Central memory CD8-positive, alpha-beta T cell (primary cell): ENCODE measurements around the gene OR10C1.

ENCODE experiments used
- ATAC-seq: fragments of 150-1000 bp; cut with Tn5 transposase; replicated peaks from 2 replicates; pipeline ENCODE4 v1.10.0; 2022; ENCODE audit warnings: mild to moderate bottlenecking, moderate FRiP score, moderate number of reproducible peaks; ENCODE audit not compliant: poor library complexity, severe bottlenecking; ENCODE audit errors: extremely low read depth
- DNase-seq, 2 donors: peaks; one replicate each; pipeline ENCODE4 v3.0.0; 2021; ENCODE audit warnings: low spot score in 2 of 2
- H3K27ac Mint-ChIP-seq: one replicate; pipeline ENCODE4 v1.8.0; 2022; ENCODE audit warnings: low read depth, mild to moderate bottlenecking, moderate library complexity, mixed read lengths
- H3K27me3 Mint-ChIP-seq: one replicate; pipeline ENCODE4 v1.8.0; 2022; ENCODE audit warnings: mixed read lengths
- H3K36me3 Mint-ChIP-seq: one replicate; pipeline ENCODE4 v1.8.0; 2022; ENCODE audit warnings: mild to moderate bottlenecking, moderate library complexity, mixed read lengths; ENCODE audit not compliant: insufficient read depth
- H3K4me1 Mint-ChIP-seq: one replicate; pipeline ENCODE4 v1.8.0; 2022; ENCODE audit warnings: mixed read lengths
- H3K4me3 Mint-ChIP-seq: one replicate; pipeline ENCODE4 v1.8.0; 2022; ENCODE audit warnings: mild to moderate bottlenecking, moderate library complexity, mixed read lengths
- H3K9me3 Mint-ChIP-seq: one replicate; pipeline ENCODE4 v1.8.0; 2022; ENCODE audit warnings: mixed read lengths

Gene OR10C1

DNA sequence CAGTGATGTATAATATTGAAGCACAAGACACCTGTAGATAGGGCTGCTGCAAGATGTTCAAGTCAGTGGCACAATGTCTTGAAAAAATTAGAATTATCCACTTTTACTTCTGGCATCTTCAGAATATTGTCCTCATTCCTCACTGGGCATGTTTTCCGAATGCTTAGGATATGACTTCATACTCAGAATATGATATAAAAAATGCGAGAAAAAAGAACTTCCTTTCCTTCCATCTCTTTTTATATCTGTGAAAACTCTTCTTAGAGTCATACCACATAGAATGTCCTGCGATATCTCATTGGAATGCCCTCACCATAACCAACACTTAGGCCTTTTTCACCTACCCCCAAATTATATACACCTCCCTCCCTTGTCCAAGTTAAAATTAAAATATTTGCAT, 44.1 kb downstream of the OR10C1 start:
- no peaks in the 10 kb centered on the region for H3K36me3 Mint-ChIP-seq
- H3K27ac Mint-ChIP-seq: no peak overlapping the region

DNA sequence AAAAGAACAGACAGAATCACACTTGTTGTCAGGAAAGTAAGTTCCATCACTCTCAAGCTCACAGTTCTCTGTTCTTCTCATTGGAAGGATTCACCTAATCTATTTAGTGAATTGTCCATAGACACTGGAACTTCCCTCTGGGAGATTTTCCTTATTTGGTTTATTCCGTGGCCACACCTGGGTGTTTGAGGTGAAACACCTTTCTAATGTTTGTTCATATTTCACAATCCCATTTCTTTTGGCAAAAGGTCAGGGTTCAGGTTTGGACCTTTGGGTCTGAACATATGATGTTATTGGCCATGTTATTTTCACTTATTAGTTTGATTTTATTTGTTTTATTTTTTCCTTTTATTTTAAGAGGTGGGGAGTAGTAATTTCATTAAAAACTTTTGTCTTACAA, 44.6 kb downstream of the OR10C1 start:
- Mint-ChIP-seq H3K27me3 (peaks cover 52% of the 10 kb centered on the region), H3K36me3 (no peaks in the 10 kb centered on the region), H3K27ac (no peak overlapping the region), H3K9me3 (no peaks in the 10 kb centered on the region), H3K4me3 (no peak overlapping the region), H3K4me1 (no peaks in the 10 kb centered on the region)
- DNase-seq (no peak), ATAC-seq (no peak)

More for the DNA sequence above, 44.1 kb downstream of the OR10C1 start:
- no peaks in the 10 kb centered on the region for H3K9me3 Mint-ChIP-seq
- DNase-seq (no peak), ATAC-seq (no peak)
- peaks cover 52% of the 10 kb centered on the region for H3K27me3 Mint-ChIP-seq
- no peak overlapping the region for H3K4me3 Mint-ChIP-seq
- H3K4me1 Mint-ChIP-seq: no peaks in the 10 kb centered on the region

- no peaks in the 10 kb centered on the region for H3K9me3 Mint-ChIP-seq
- H3K4me3 Mint-ChIP-seq: no peak overlapping the region
- H3K36me3 Mint-ChIP-seq: no peaks in the 10 kb centered on the region
- H3K27me3 Mint-ChIP-seq: peaks cover 55% of the 10 kb centered on the region
- no peaks in the 10 kb centered on the region for H3K4me1 Mint-ChIP-seq
- DNase-seq (no peak), ATAC-seq (no peak)
- H3K27ac Mint-ChIP-seq: no peak overlapping the region
Measured at GRCh38 chr6:29486577-29486976, 47.5 kb downstream of the OR10C1 start.

DNA sequence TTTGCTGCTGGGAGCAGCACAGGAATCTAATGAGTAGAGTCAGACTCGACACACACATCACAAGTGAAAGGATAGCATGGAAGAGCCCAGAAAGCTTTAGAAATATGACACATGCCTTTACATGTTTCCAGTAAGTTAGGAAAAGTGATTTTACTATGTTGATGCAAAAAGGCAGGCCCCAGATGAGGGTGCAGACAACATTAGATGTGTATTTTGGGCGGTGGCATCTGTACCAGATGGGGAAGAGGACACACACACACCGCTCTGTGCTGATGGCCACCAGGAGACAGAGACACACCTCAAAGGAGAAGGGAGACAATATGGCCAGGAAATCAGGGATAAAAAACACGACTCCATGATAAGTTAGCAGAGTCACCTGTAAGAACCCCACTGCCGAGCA, 48.0 kb downstream of the OR10C1 start:
- H3K27ac Mint-ChIP-seq: no peak overlapping the region
- H3K4me3 Mint-ChIP-seq: no peak overlapping the region
- no peak for ATAC-seq
- H3K27me3 Mint-ChIP-seq: peaks cover 54% of the 10 kb centered on the region
- H3K36me3 Mint-ChIP-seq: no peaks in the 10 kb centered on the region
- DNase-seq: no peak
- H3K9me3 Mint-ChIP-seq: no peaks in the 10 kb centered on the region
- H3K4me1 Mint-ChIP-seq: no peaks in the 10 kb centered on the region

DNA sequence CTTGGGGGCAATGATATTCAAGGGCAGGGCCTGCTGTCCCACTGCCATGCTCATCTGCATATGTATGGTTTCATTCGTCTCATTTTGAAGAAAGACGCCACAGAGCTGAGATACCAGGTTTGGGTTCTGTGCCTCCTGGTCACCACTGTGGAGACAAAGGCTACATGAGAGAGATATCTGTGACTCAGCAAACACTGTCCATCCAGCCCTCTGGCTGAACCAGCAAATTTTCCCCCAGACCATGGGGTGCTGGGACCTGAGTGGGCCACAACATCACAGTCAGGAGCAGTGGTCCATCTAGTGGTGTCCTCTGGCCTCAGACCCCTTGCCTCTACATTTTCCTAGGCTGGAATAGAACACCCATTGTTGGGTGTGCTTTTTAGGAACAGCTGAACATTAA, 48.6 kb downstream of the OR10C1 start, which contains the start of gene MAS1L:
Gene MAS1L (minus strand): TSS at position 297 of the 400 bp plus-strand sequence. CDS start 54 bp downstream, at position 243.
- Mint-ChIP-seq H3K4me3 (no peak within 1 kb of the TSS), H3K36me3 (no peaks in the 10 kb centered on the region), H3K4me1 (no peaks in the 10 kb centered on the region), H3K27me3 (peaks cover 52% of the 10 kb centered on the region), H3K27ac (no peak within 1 kb of the TSS), H3K9me3 (no peaks in the 10 kb centered on the region)
- DNase-seq (no peak), ATAC-seq (no peak)

GRCh38 chr6:29488874-29489273, 49.8 kb downstream of the OR10C1 start:
- no peak overlapping the region for H3K27ac Mint-ChIP-seq

GRCh38 chr6:29489286-29489685, 50.2 kb downstream of the OR10C1 start:
- peaks cover 54% of the 10 kb centered on the region for H3K27me3 Mint-ChIP-seq
- H3K27ac Mint-ChIP-seq: no peak overlapping the region
- ATAC-seq (no peak), DNase-seq (no peak)
- H3K4me3 Mint-ChIP-seq: no peak overlapping the region
- no peaks in the 10 kb centered on the region for H3K4me1 Mint-ChIP-seq
- H3K9me3 Mint-ChIP-seq: no peaks in the 10 kb centered on the region
- no peaks in the 10 kb centered on the region for H3K36me3 Mint-ChIP-seq

More at GRCh38 chr6:29488874-29489273, 49.8 kb downstream of the OR10C1 start:
- H3K9me3 Mint-ChIP-seq: no peaks in the 10 kb centered on the region
- H3K4me3 Mint-ChIP-seq: no peak overlapping the region
- H3K4me1 Mint-ChIP-seq: no peaks in the 10 kb centered on the region
- DNase-seq: no peak
- no peaks in the 10 kb centered on the region for H3K36me3 Mint-ChIP-seq
- ATAC-seq: no peak
- H3K27me3 Mint-ChIP-seq: peaks cover 52% of the 10 kb centered on the region

GRCh38 chr6:29490055-29490454, 50.9 kb downstream of the OR10C1 start:
- H3K4me3 Mint-ChIP-seq: no peak overlapping the region
- DNase-seq (no peak), ATAC-seq (no peak)
- H3K36me3 Mint-ChIP-seq: no peaks in the 10 kb centered on the region
- H3K9me3 Mint-ChIP-seq: no peaks in the 10 kb centered on the region
- H3K27ac Mint-ChIP-seq: no peak overlapping the region
- no peaks in the 10 kb centered on the region for H3K4me1 Mint-ChIP-seq
- peaks cover 60% of the 10 kb centered on the region for H3K27me3 Mint-ChIP-seq

GRCh38 chr6:29490552-29490951, 51.4 kb downstream of the OR10C1 start:
- peaks cover 61% of the 10 kb centered on the region for H3K27me3 Mint-ChIP-seq
- no peaks in the 10 kb centered on the region for H3K4me1 Mint-ChIP-seq
- H3K4me3 Mint-ChIP-seq: no peak overlapping the region
- no peaks in the 10 kb centered on the region for H3K36me3 Mint-ChIP-seq
- ATAC-seq (no peak), DNase-seq (no peak)
- H3K9me3 Mint-ChIP-seq: no peaks in the 10 kb centered on the region
- H3K27ac Mint-ChIP-seq: no peak overlapping the region
